ENCODE results near the gene PARD3.

The PARD3 gene

GRCh38 chr10:34762156-34762555 lies 52.9 kb downstream of the PARD3 start:
- H3K4me2 ChIP-seq (ENCODE audit: low read depth, low read length, poor library complexity, severe bottlenecking), result no peak overlapping the region
- peaks cover 92% of the 10 kb centered on the region for H3K79me2 ChIP-seq (ENCODE audit: insufficient read depth, low read length)
- H3K9ac ChIP-seq (ENCODE audit: low read depth, low read length, poor library complexity, severe bottlenecking), result no peak overlapping the region
- no peak for TF ChIP-seq EZH2phosphoT487 (IDR thresholded peaks at IDR 0.05; ENCODE audit: borderline replicate concordance)
- TF ChIP-seq, protein P1, sequence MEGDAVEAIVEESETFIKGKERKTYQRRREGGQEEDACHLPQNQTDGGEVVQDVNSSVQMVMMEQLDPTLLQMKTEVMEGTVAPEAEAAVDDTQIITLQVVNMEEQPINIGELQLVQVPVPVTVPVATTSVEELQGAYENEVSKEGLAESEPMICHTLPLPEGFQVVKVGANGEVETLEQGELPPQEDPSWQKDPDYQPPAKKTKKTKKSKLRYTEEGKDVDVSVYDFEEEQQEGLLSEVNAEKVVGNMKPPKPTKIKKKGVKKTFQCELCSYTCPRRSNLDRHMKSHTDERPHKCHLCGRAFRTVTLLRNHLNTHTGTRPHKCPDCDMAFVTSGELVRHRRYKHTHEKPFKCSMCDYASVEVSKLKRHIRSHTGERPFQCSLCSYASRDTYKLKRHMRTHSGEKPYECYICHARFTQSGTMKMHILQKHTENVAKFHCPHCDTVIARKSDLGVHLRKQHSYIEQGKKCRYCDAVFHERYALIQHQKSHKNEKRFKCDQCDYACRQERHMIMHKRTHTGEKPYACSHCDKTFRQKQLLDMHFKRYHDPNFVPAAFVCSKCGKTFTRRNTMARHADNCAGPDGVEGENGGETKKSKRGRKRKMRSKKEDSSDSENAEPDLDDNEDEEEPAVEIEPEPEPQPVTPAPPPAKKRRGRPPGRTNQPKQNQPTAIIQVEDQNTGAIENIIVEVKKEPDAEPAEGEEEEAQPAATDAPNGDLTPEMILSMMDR (conservative IDR thresholded peaks at IDR 0.05; ENCODE audit: low read length), result no peak
- no peaks in the 10 kb centered on the region for H3K9me2 ChIP-seq (replicated peaks; ENCODE audit: low read depth, low read length)
- no peak overlapping the region for H3K4me3 ChIP-seq (ENCODE audit: low read length, poor library complexity, severe bottlenecking)
- H3K27me3 ChIP-seq (ENCODE audit: insufficient read depth, low read length, poor library complexity, severe bottlenecking), result no peaks in the 10 kb centered on the region
- no peaks in the 10 kb centered on the region for H3K36me3 ChIP-seq (ENCODE audit: insufficient read depth, low read length)
- 0 out of 2 replicates have a peak, but pooled peaks cover 5% of the 10 kb centered on the region for H3F3A ChIP-seq (ENCODE audit: low read depth)
- H4K20me1 ChIP-seq (ENCODE audit: insufficient read depth, low read length, poor library complexity, severe bottlenecking), result peaks cover 5% of the 10 kb centered on the region
- H2AFZ ChIP-seq (ENCODE audit: low read length), result no peak overlapping the region
- H3K9me3 ChIP-seq (ENCODE audit: insufficient read depth, low read depth, low read length), result no peaks in the 10 kb centered on the region
- H3K4me1 ChIP-seq (ENCODE audit: insufficient read depth, low read length, poor library complexity, severe bottlenecking), result peaks cover 28% of the 10 kb centered on the region

GRCh38 chr10:34761453-34761852 lies 53.6 kb downstream of the PARD3 start:
- Histone ChIP-seq H3K4me1 (ENCODE audit: insufficient read depth, low read length, poor library complexity, severe bottlenecking) (peaks cover 34% of the 10 kb centered on the region), H3F3A (ENCODE audit: low read depth) (0 out of 2 replicates have a peak, but pooled peaks cover 5% of the 10 kb centered on the region), H3K9me2 (replicated peaks; ENCODE audit: low read depth, low read length) (no peaks in the 10 kb centered on the region), H4K20me1 (ENCODE audit: insufficient read depth, low read length, poor library complexity, severe bottlenecking) (peaks cover 5% of the 10 kb centered on the region), H2AFZ (ENCODE audit: low read length) (no peak overlapping the region), H3K9ac (ENCODE audit: low read depth, low read length, poor library complexity, severe bottlenecking) (no peak overlapping the region), H3K9me3 (ENCODE audit: insufficient read depth, low read depth, low read length) (no peaks in the 10 kb centered on the region), H3K36me3 (ENCODE audit: insufficient read depth, low read length) (no peaks in the 10 kb centered on the region), H3K79me2 (ENCODE audit: insufficient read depth, low read length) (peaks cover 97% of the 10 kb centered on the region), H3K4me3 (ENCODE audit: low read length, poor library complexity, severe bottlenecking) (no peak overlapping the region), H3K27me3 (ENCODE audit: insufficient read depth, low read length, poor library complexity, severe bottlenecking) (no peaks in the 10 kb centered on the region), H3K4me2 (ENCODE audit: low read depth, low read length, poor library complexity, severe bottlenecking) (no peak overlapping the region)
- TF ChIP-seq EZH2phosphoT487 (IDR thresholded peaks at IDR 0.05; ENCODE audit: borderline replicate concordance), result no peak
- TF ChIP-seq, protein P1 (conservative IDR thresholded peaks at IDR 0.05; ENCODE audit: low read length), result no peak

DNA sequence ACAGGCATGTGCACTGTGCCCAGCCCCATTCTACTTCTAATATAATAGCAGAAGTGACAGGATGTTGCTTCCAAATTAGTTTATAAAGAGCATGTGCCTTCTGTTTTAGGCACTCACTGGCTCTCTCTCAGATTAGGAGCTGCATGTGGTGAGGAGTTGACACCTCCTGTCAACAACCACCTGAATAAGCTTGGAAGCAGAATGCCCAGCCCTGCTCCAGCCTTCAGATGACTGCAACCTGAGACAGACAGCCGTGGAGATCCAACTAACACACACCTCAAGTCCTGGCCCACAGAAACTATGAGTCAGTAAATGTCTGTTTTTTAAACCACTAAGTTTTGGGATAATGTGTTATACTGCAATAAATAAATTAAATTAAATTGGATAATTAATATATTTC lies 54.5 kb downstream of the PARD3 start:
- H3K79me2 ChIP-seq (ENCODE audit: insufficient read depth, low read length), result peaks cover 95% of the 10 kb centered on the region
- H2AFZ ChIP-seq (ENCODE audit: low read length), result no peak overlapping the region
- no peaks in the 10 kb centered on the region for H3K27me3 ChIP-seq (ENCODE audit: insufficient read depth, low read length, poor library complexity, severe bottlenecking)
- no peak overlapping the region for H3K4me2 ChIP-seq (ENCODE audit: low read depth, low read length, poor library complexity, severe bottlenecking)
- 0 out of 2 replicates have a peak, but pooled peaks cover 5% of the 10 kb centered on the region for H3F3A ChIP-seq (ENCODE audit: low read depth)
- peaks cover 34% of the 10 kb centered on the region for H3K4me1 ChIP-seq (ENCODE audit: insufficient read depth, low read length, poor library complexity, severe bottlenecking)
- no peaks in the 10 kb centered on the region for H3K36me3 ChIP-seq (ENCODE audit: insufficient read depth, low read length)
- TF ChIP-seq EZH2phosphoT487 (IDR thresholded peaks at IDR 0.05; ENCODE audit: borderline replicate concordance), result no peak
- TF ChIP-seq, protein P1 (conservative IDR thresholded peaks at IDR 0.05; ENCODE audit: low read length), result no peak
- H3K9ac ChIP-seq (ENCODE audit: low read depth, low read length, poor library complexity, severe bottlenecking), result no peak overlapping the region
- peaks cover 5% of the 10 kb centered on the region for H4K20me1 ChIP-seq (ENCODE audit: insufficient read depth, low read length, poor library complexity, severe bottlenecking)
- H3K9me3 ChIP-seq (ENCODE audit: insufficient read depth, low read depth, low read length), result no peaks in the 10 kb centered on the region
- no peak overlapping the region for H3K4me3 ChIP-seq (ENCODE audit: low read length, poor library complexity, severe bottlenecking)
- no peaks in the 10 kb centered on the region for H3K9me2 ChIP-seq (replicated peaks; ENCODE audit: low read depth, low read length)

Measured in Loucy (cell line).